ENCODE measurements around the gene LLGL2.

Gene LLGL2

GRCh38 chr17:75524269-75524969 is 1.1 kb upstream of the LLGL2 start:
- H3K4me3 ChIP-seq (ENCODE audit: low read depth, low read length), result peak overlapping the region; percentile 71
- TF ChIP-seq CTCF (IDR thresholded peaks at IDR 0.05; ENCODE audit: control insufficient read depth, extremely low read depth, insufficient read depth), result no peak
- no peak for DNase-seq (ENCODE audit: low read depth)

- DNase-seq (ENCODE audit: low read depth), result no peak
- TF ChIP-seq CTCF (IDR thresholded peaks at IDR 0.05; ENCODE audit: control insufficient read depth, extremely low read depth, insufficient read depth), result no peak
- peak overlapping the region; percentile 67 for H3K4me3 ChIP-seq (ENCODE audit: low read depth, low read length)
Observed at GRCh38 chr17:75525806-75526554, 483 bp downstream of the LLGL2 start.

- peak overlapping the region; percentile 67 for H3K4me3 ChIP-seq (ENCODE audit: low read depth, low read length)
- TF ChIP-seq CTCF (IDR thresholded peaks at IDR 0.05; ENCODE audit: control insufficient read depth, extremely low read depth, insufficient read depth), result no peak
- no peak for DNase-seq (ENCODE audit: low read depth)
Observed at GRCh38 chr17:75526555-75527270, 1.2 kb downstream of the LLGL2 start.

- no peak for DNase-seq (ENCODE audit: low read depth)
- TF ChIP-seq CTCF (IDR thresholded peaks at IDR 0.05; ENCODE audit: control insufficient read depth, extremely low read depth, insufficient read depth), result no peak
- no peak overlapping the region for H3K4me3 ChIP-seq (ENCODE audit: low read depth, low read length)
Observed at GRCh38 chr17:75530837-75531720, 5.6 kb downstream of the LLGL2 start.

GRCh38 chr17:75531721-75532072 is 6.2 kb downstream of the LLGL2 start:
- no peak for TF ChIP-seq CTCF (IDR thresholded peaks at IDR 0.05; ENCODE audit: control insufficient read depth, extremely low read depth, insufficient read depth)
- H3K4me3 ChIP-seq (ENCODE audit: low read depth, low read length), result no peak overlapping the region
- no peak for DNase-seq (ENCODE audit: low read depth)

- no peak overlapping the region for H3K4me3 ChIP-seq (ENCODE audit: low read depth, low read length)
- DNase-seq (ENCODE audit: low read depth), result no peak
- no peak for TF ChIP-seq CTCF (IDR thresholded peaks at IDR 0.05; ENCODE audit: control insufficient read depth, extremely low read depth, insufficient read depth)
Observed at GRCh38 chr17:75535119-75535537, 9.6 kb downstream of the LLGL2 start.

Data from LNCaP clone FGC (cell line).